PC-9 (cell line): ENCODE data around the gene MAST4. TPM values are rescaled to one million over a fixed set of nuclear protein-coding genes. Genes with fewer than 3 reads are reported as not detected.

Experiments
- BruUV-seq: library from RNA; stranded (reverse); fragments of 400-500 nt; replicated peaks from 2 replicates; lab custom pipeline; 2021; lab: Mats Ljungman, UMichigan
- CTCF ChIA-PET: fragments of 300-600 bp; sonication (Branson Sonifier 250); formaldehyde crosslinking; loops from one replicate; lab custom pipeline; 2022; ENCODE audit warnings: antibody characterized with exemption; lab: Charles Lee
- POLR2A ChIA-PET: fragments of 300-600 bp; sonication (Branson Sonifier 250); formaldehyde crosslinking; loops from one replicate; lab custom pipeline; 2022; ENCODE audit warnings: antibody characterized with exemption; ENCODE audit not compliant: unreplicated experiment; lab: Charles Lee
- DNase-seq, 2 experiments: peaks; one replicate each; pipeline versions ENCODE4 v3.0.0 to v3.0.0-alpha.2; 2015 to 2022; ENCODE audit warnings: mixed read lengths in 1 of 2
- H2AFZ ChIP-seq: fragments of 200-600 bp; sonication (generic); 2 replicates; pipeline ENCODE4 v1.8.1; 2017; ENCODE audit warnings: antibody characterized with exemption
- H3F3A ChIP-seq: fragments of 200-600 bp; sonication (generic); 2 replicates; pipeline ENCODE4 v1.8.1; 2017; ENCODE audit warnings: antibody characterized with exemption, mild to moderate bottlenecking, low read depth; ENCODE audit not compliant: insufficient read depth
- H3K27ac ChIP-seq: fragments of 200-600 bp; sonication (generic); 2 replicates; pipeline ENCODE4 v1.6.1; 2016; ENCODE audit warnings: mixed run types
- H3K27me3 ChIP-seq: fragments of 200-600 bp; sonication (generic); 2 replicates; pipeline ENCODE4 v1.6.1; 2016; ENCODE audit warnings: low read depth, mixed run types; ENCODE audit not compliant: insufficient read depth
- H3K36me3 ChIP-seq: fragments of 200-600 bp; sonication (generic); 2 replicates; pipeline ENCODE4 v1.6.1; 2016; ENCODE audit warnings: low read depth, mixed run types
- H3K4me1 ChIP-seq: fragments of 200-600 bp; sonication (generic); replicated peaks from 2 replicates; pipeline ENCODE4 v1.6.1; 2016; ENCODE audit warnings: mixed run types; ENCODE audit not compliant: insufficient read depth
- H3K4me2 ChIP-seq: fragments of 200-600 bp; sonication (generic); 2 replicates; pipeline ENCODE4 v1.6.1; 2017; ENCODE audit warnings: mixed run types
- H3K4me3 ChIP-seq: fragments of 200-600 bp; sonication (generic); 2 replicates; pipeline ENCODE4 v1.6.1; 2016; ENCODE audit warnings: mixed run types
- H3K79me2 ChIP-seq: fragments of 200-600 bp; sonication (generic); 2 replicates; pipeline ENCODE4 v1.6.1; 2017; ENCODE audit warnings: low read depth, mixed run types
- H3K9me2 ChIP-seq: fragments of 200-600 bp; sonication (generic); 2 replicates; pipeline ENCODE4 v1.8.1; 2017; ENCODE audit warnings: mild to moderate bottlenecking; ENCODE audit not compliant: insufficient read depth
- H3K9me3 ChIP-seq: fragments of 200-600 bp; sonication (generic); 2 replicates; pipeline ENCODE4 v1.8.1; 2016; ENCODE audit warnings: low read depth; ENCODE audit not compliant: insufficient read depth
- H4K20me1 ChIP-seq: fragments of 200-600 bp; sonication (generic); 2 replicates; pipeline ENCODE4 v1.8.1; 2017; ENCODE audit not compliant: insufficient read depth
- EZH2 ChIP-seq: fragments of 200-600 bp; sonication (generic); IDR thresholded peaks from 2 replicates; pipeline ENCODE4 v1.8.0; 2017; ENCODE audit warnings: antibody characterized with exemption, low read depth
- intact Hi-C: fragments of 100-400 bp; cut with micrococcal nuclease; formaldehyde crosslinking; loops from one replicate; pipeline ENCODE4 v1.10.0; 2022; ENCODE audit not compliant: unreplicated experiment
- total RNA-seq: library from RNA; stranded (reverse); gene quantifications from 2 replicates; pipeline ENCODE4 v1.2.3, GENCODE V29; 2021
- TF ChIP-seq, protein P1 (sequence below): fragments of 200-600 bp; sonication (generic); conservative IDR thresholded peaks from 2 replicates; pipeline ENCODE4 v1.6.1; 2017; ENCODE audit warnings: mixed run types, antibody characterized with exemption, mild to moderate bottlenecking, moderate library complexity

MAST4 gene
- total RNA-seq, 1 experiment from 2014 or later: 19.3 TPM

GRCh38 chr5:66728049-66728448 lies 131.9 kb downstream of the MAST4 start:
- H2AFZ ChIP-seq: no peak overlapping the region
- no peaks in the 10 kb centered on the region for H3K4me1 ChIP-seq
- H3F3A ChIP-seq: no peaks in the 10 kb centered on the region
- no peaks in the 10 kb centered on the region for H3K9me3 ChIP-seq
- no peaks in the 10 kb centered on the region for H4K20me1 ChIP-seq
- intact Hi-C loops: no loop called here
- H3K4me3 ChIP-seq: no peak overlapping the region
- no peak overlapping the region for H3K27ac ChIP-seq
- no peaks in the 10 kb centered on the region for H3K36me3 ChIP-seq
- H3K79me2 ChIP-seq: no peaks in the 10 kb centered on the region
- no peaks in the 10 kb centered on the region for H3K27me3 ChIP-seq
- H3K9me2 ChIP-seq: 0 out of 2 replicates have a peak, but pooled peaks cover 2% of the 10 kb centered on the region
- TF ChIP-seq EZH2: no peak
- TF ChIP-seq, protein P1, sequence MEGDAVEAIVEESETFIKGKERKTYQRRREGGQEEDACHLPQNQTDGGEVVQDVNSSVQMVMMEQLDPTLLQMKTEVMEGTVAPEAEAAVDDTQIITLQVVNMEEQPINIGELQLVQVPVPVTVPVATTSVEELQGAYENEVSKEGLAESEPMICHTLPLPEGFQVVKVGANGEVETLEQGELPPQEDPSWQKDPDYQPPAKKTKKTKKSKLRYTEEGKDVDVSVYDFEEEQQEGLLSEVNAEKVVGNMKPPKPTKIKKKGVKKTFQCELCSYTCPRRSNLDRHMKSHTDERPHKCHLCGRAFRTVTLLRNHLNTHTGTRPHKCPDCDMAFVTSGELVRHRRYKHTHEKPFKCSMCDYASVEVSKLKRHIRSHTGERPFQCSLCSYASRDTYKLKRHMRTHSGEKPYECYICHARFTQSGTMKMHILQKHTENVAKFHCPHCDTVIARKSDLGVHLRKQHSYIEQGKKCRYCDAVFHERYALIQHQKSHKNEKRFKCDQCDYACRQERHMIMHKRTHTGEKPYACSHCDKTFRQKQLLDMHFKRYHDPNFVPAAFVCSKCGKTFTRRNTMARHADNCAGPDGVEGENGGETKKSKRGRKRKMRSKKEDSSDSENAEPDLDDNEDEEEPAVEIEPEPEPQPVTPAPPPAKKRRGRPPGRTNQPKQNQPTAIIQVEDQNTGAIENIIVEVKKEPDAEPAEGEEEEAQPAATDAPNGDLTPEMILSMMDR: no peak
- no peak for DNase-seq
- no peak overlapping the region for H3K4me2 ChIP-seq
- no TSS peak for BruUV-seq
- ChIA-PET POLR2A (no interaction called here), CTCF (no interaction called here)

GRCh38 chr5:66737096-66737495 lies 140.9 kb downstream of the MAST4 start:
- Histone ChIP-seq H3K9me2 (no peaks in the 10 kb centered on the region), H3K27ac (no peak overlapping the region), H4K20me1 (no peaks in the 10 kb centered on the region), H3K4me2 (no peak overlapping the region), H3K4me3 (no peak overlapping the region), H3K9me3 (no peaks in the 10 kb centered on the region), H3K79me2 (no peaks in the 10 kb centered on the region), H2AFZ (no peak overlapping the region), H3K27me3 (peaks cover 10% of the 10 kb centered on the region), H3K4me1 (no peaks in the 10 kb centered on the region), H3F3A (no peaks in the 10 kb centered on the region), H3K36me3 (no peaks in the 10 kb centered on the region)
- POLR2A ChIA-PET: no interaction called here
- TF ChIP-seq, protein P1: no peak
- no peak for TF ChIP-seq EZH2
- CTCF ChIA-PET: no interaction called here
- no TSS peak for BruUV-seq
- DNase-seq: no peak
- intact Hi-C loops: no loop called here

GRCh38 chr5:66738136-66738535 lies 141.9 kb downstream of the MAST4 start:
- H3K9me2 ChIP-seq: no peaks in the 10 kb centered on the region
- TF ChIP-seq, protein P1: no peak
- TF ChIP-seq EZH2: no peak
- H2AFZ ChIP-seq: no peak overlapping the region
- H3F3A ChIP-seq: no peaks in the 10 kb centered on the region
- H3K4me2 ChIP-seq: no peak overlapping the region
- H3K79me2 ChIP-seq: no peaks in the 10 kb centered on the region
- H3K27ac ChIP-seq: no peak overlapping the region
- POLR2A ChIA-PET: no interaction called here
- no peak overlapping the region for H3K4me3 ChIP-seq
- no peaks in the 10 kb centered on the region for H4K20me1 ChIP-seq
- no TSS peak for BruUV-seq
- intact Hi-C loops: no loop called here
- H3K9me3 ChIP-seq: no peaks in the 10 kb centered on the region
- H3K4me1 ChIP-seq: no peaks in the 10 kb centered on the region
- no peak for DNase-seq
- H3K27me3 ChIP-seq: peaks cover 10% of the 10 kb centered on the region
- CTCF ChIA-PET: no interaction called here
- no peaks in the 10 kb centered on the region for H3K36me3 ChIP-seq
